ENCODE measurements around the gene PIGQ. TPM values are rescaled to one million over a fixed set of nuclear protein-coding genes. Genes with fewer than 3 reads are reported as not detected.

Gene PIGQ
- total and polyA plus RNA-seq, 2 of the 8 experiments (the other 6 are each of a cell fraction or from before 2014, with no cell fraction given), result 36.0 to 49.2 TPM

- TF ChIP-seq RBBP5 (IDR thresholded peaks at IDR 0.05; ENCODE audit: borderline replicate concordance, low read depth, low read length) (no peak), NRF1 (IDR thresholded peaks at IDR 0.05; ENCODE audit: low read depth, low read length) (no peak)
Observed at GRCh38 chr16:558298-559020, 11.3 kb upstream of the PIGQ start (continued).

Data from H1 (cell line).